Smooth muscle cell (in vitro differentiated cells): ENCODE measurements around the gene LUZP4. TPM values are rescaled to one million over a fixed set of nuclear protein-coding genes. Genes with fewer than 3 reads are reported as not detected.
"Not testable (repeated sequence)": the region's sequence is repeated elsewhere in the genome, so short reads cannot be mapped to it uniquely, and the experiment has no call there.

ENCODE experiments used
- DNase-seq: peaks from one replicate; lab custom pipeline; 2025; ENCODE audit not compliant: unreplicated experiment; lab: John Stamatoyannopoulos, UW
- H2AFZ ChIP-seq: fragments of 200-600 bp; sonication (generic); 2 replicates; pipeline ENCODE4 v1.6.0; 2016; ENCODE audit warnings: antibody characterized with exemption, low read depth, mild to moderate bottlenecking
- H3F3A ChIP-seq: fragments of 200-600 bp; sonication (generic); 2 replicates; pipeline ENCODE4 v1.6.0; 2017; ENCODE audit warnings: antibody characterized with exemption, low read depth
- H3K27ac ChIP-seq: fragments of 200-600 bp; sonication (generic); 2 replicates; pipeline ENCODE4 v1.5.1; 2016; ENCODE audit warnings: low read depth, mild to moderate bottlenecking
- H3K27me3 ChIP-seq: fragments of 200-600 bp; sonication (generic); 2 replicates; pipeline ENCODE4 v1.6.1; 2016; ENCODE audit warnings: low read depth, mild to moderate bottlenecking
- H3K36me3 ChIP-seq: fragments of 200-600 bp; sonication (generic); 2 replicates; pipeline ENCODE4 v1.5.1; 2016; ENCODE audit warnings: low read depth
- H3K4me1 ChIP-seq: fragments of 200-600 bp; sonication (generic); 2 replicates; pipeline ENCODE4 v1.5.1; 2016; ENCODE audit warnings: low read depth
- H3K4me2 ChIP-seq: fragments of 200-600 bp; sonication (generic); 2 replicates; pipeline ENCODE4 v1.6.0; 2016; ENCODE audit warnings: mild to moderate bottlenecking
- H3K4me3 ChIP-seq: fragments of 200-600 bp; sonication (generic); 2 replicates; pipeline ENCODE4 v1.5.1; 2016; ENCODE audit warnings: mild to moderate bottlenecking
- H3K79me2 ChIP-seq: fragments of 200-600 bp; sonication (generic); 2 replicates; pipeline ENCODE4 v1.6.0; 2016; ENCODE audit warnings: low read depth, mild to moderate bottlenecking
- H3K9ac ChIP-seq: fragments of 200-600 bp; sonication (generic); 2 replicates; pipeline ENCODE4 v1.6.0; 2016; ENCODE audit warnings: low read depth
- H3K9me3 ChIP-seq: fragments of 200-600 bp; sonication (generic); replicated peaks from 2 replicates; pipeline ENCODE4 v1.5.1; 2016; ENCODE audit warnings: low read depth
- H4K20me1 ChIP-seq: fragments of 200-600 bp; sonication (generic); 2 replicates; pipeline ENCODE4 v1.6.0; 2016; ENCODE audit warnings: low read depth
- WGBS: methylation state at CpG from one replicate; pipeline ENCODE4 v1.1.7; 2016; ENCODE audit warnings: low lambda C conversion rate; 5-methylcytosine and 5-hydroxymethylcytosine counted together
- polyA plus RNA-seq: library from polyadenylated mRNA; unstranded; fragments of >200 nt; fragmentation: Nextera tagmentation; extraction: Ambion mirVana; gene quantifications from 2 replicates; pipeline ENCODE4 v1.2.1, GENCODE V29; 2016
- total RNA-seq: library from RNA; depleted of rRNA; stranded (reverse); fragments of >200 nt; gene quantifications from 2 replicates; pipeline ENCODE4 v1.2.3, GENCODE V29; 2014
- TF ChIP-seq, protein P1 (sequence below): fragments of 200-600 bp; sonication (generic); IDR thresholded peaks from 2 replicates; pipeline ENCODE4 v1.5.1; 2017; ENCODE audit warnings: borderline replicate concordance, mild to moderate bottlenecking, antibody characterized with exemption; ENCODE audit not compliant: insufficient read depth, poor library complexity, severe bottlenecking

The LUZP4 gene
- total and polyA plus RNA-seq, 2 experiments from 2014 or later = not detected

GRCh38 chrX:115311601-115312001 is 22.1 kb downstream of the LUZP4 start:
- Histone ChIP-seq H3K36me3 (no peaks in the 10 kb centered on the region), H3K27ac (no peak overlapping the region), H3K79me2 (no peaks in the 10 kb centered on the region), H3K9me3 (no peaks in the 10 kb centered on the region), H3F3A (no peaks in the 10 kb centered on the region), H4K20me1 (no peaks in the 10 kb centered on the region), H3K27me3 (no peaks in the 10 kb centered on the region), H2AFZ (peak overlapping the region; percentile 68), H3K9ac (no peak overlapping the region), H3K4me2 (peak overlapping the region; percentile 79), H3K4me3 (peak overlapping the region; percentile 14), H3K4me1 (peaks cover 13% of the 10 kb centered on the region)
- TF ChIP-seq, protein P1, sequence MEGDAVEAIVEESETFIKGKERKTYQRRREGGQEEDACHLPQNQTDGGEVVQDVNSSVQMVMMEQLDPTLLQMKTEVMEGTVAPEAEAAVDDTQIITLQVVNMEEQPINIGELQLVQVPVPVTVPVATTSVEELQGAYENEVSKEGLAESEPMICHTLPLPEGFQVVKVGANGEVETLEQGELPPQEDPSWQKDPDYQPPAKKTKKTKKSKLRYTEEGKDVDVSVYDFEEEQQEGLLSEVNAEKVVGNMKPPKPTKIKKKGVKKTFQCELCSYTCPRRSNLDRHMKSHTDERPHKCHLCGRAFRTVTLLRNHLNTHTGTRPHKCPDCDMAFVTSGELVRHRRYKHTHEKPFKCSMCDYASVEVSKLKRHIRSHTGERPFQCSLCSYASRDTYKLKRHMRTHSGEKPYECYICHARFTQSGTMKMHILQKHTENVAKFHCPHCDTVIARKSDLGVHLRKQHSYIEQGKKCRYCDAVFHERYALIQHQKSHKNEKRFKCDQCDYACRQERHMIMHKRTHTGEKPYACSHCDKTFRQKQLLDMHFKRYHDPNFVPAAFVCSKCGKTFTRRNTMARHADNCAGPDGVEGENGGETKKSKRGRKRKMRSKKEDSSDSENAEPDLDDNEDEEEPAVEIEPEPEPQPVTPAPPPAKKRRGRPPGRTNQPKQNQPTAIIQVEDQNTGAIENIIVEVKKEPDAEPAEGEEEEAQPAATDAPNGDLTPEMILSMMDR = peak; percentile 17
- DNase-seq = peak; percentile 12
- WGBS = 10% methylated on average over 16 of the region's 19 CpGs

DNA sequence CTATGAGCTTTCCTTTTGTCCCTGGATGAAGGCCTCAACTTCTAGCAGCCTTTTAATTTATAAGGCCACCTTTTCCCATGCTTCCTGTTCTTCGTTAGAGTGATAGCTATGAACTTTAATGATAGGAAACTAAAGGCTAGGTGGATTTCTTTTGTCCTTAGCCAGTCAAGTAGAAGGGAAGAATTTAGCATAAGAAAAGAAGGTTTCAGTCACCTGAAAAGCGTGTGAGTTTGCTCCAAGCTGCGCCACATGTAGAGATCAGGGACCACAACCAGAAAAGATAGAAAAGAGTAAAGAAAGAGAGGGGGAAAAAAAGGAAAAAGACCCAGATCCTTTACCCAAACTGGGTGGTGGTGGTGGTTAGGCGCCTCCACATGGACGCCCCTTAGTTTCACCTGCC is 28.6 kb downstream of the LUZP4 start:
- Histone ChIP-seq H3F3A (no peaks in the 10 kb centered on the region), H3K79me2 (no peaks in the 10 kb centered on the region), H2AFZ (no peak overlapping the region), H3K27ac (no peak overlapping the region), H3K4me1 (no peaks in the 10 kb centered on the region), H3K4me2 (no peak overlapping the region), H3K36me3 (no peaks in the 10 kb centered on the region), H3K4me3 (no peak overlapping the region), H3K27me3 (no peaks in the 10 kb centered on the region), H4K20me1 (no peaks in the 10 kb centered on the region), H3K9me3 (no peaks in the 10 kb centered on the region), H3K9ac (no peak overlapping the region)
- WGBS = 83% methylated on average over 5 of the region's 5 CpGs
- TF ChIP-seq, protein P1 = no peak
- DNase-seq = no peak

DNA sequence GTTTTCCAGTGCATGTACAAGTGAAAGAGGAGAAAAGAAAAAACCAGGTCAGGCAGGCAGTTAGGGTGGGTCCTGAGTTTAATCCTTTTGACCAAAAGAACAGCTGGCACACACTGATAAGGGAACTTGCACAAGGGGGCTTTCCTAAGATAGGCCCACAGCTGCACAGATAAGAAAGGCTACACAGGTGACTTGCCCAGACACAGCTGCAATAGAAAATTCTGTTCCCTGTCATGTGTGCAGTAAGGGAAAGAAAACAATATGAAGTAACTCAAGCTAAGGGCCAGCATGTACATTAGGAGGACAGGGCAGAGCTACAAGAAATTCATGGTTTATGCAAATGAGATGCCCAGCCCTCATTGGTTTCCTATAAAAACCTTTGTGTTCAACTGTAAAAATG is 32.9 kb downstream of the LUZP4 start:
- H3K4me2 ChIP-seq = no peak overlapping the region
- H3K27ac ChIP-seq = no peak overlapping the region
- no peaks in the 10 kb centered on the region for H3F3A ChIP-seq
- no peaks in the 10 kb centered on the region for H3K36me3 ChIP-seq
- no peaks in the 10 kb centered on the region for H4K20me1 ChIP-seq
- H2AFZ ChIP-seq = no peak overlapping the region
- no peaks in the 10 kb centered on the region for H3K9me3 ChIP-seq
- H3K79me2 ChIP-seq = no peaks in the 10 kb centered on the region
- H3K4me3 ChIP-seq = no peak overlapping the region
- H3K4me1 ChIP-seq = no peaks in the 10 kb centered on the region
- no peak overlapping the region for H3K9ac ChIP-seq
- H3K27me3 ChIP-seq = no peaks in the 10 kb centered on the region
- TF ChIP-seq, protein P1 = no peak
- DNase-seq = no peak

DNA sequence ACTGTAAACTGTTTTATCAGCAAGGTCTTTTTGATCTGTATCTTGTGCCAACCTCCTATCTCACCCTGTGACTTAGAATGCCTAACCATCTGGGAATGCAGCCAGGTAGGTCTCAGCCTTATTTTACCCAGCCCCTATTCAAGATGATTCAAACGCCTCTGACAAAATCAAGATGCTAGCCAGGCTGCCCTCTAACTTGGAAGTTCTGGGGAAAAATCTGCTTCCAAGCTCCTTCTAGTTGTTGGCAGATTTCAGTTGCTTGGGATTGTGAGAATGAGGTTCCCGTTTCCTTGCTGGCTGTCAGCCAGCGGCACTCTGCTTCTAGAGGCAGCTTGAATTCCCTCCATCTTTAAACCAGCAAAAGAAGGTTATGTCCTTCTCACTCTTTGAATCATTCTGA is 34.7 kb downstream of the LUZP4 start:
- H3K4me2 ChIP-seq = no peak overlapping the region
- no peaks in the 10 kb centered on the region for H3F3A ChIP-seq
- no peaks in the 10 kb centered on the region for H3K36me3 ChIP-seq
- H2AFZ ChIP-seq = no peak overlapping the region
- H3K4me1 ChIP-seq = no peaks in the 10 kb centered on the region
- no peak overlapping the region for H3K4me3 ChIP-seq
- H3K27ac ChIP-seq = no peak overlapping the region
- H3K9ac ChIP-seq = no peak overlapping the region
- TF ChIP-seq, protein P1 = no peak
- no peak for DNase-seq
- H4K20me1 ChIP-seq = no peaks in the 10 kb centered on the region
- no peaks in the 10 kb centered on the region for H3K27me3 ChIP-seq
- no peaks in the 10 kb centered on the region for H3K79me2 ChIP-seq
- 79% methylated on average over 3 of the region's 3 CpGs for WGBS
- H3K9me3 ChIP-seq = no peaks in the 10 kb centered on the region

DNA sequence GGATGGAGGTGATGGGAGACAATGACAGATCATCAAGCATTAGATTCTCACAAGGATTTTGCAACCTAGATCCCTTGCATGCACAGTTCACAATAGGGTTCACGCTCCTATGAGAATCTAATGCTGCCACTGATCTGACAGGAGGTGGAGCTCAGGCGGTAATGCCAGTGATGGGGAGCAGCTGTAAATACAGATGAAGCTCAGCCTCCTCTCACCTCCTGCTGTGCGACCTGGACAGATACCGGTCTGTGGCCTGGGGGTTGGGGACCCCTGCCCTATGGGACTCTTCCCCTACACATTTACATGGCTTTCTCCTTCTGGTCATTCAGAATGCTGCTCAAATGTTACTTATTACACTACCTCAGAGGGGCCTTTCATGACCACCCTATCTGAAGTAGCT is 39.8 kb downstream of the LUZP4 start:
- WGBS = 83% methylated on average over 4 of the region's 4 CpGs
- not testable (repeated sequence) for H3K36me3 ChIP-seq, H3K27ac ChIP-seq, H3K4me1 ChIP-seq, H3K9me3 ChIP-seq, H2AFZ ChIP-seq, H3K4me2 ChIP-seq, H3F3A ChIP-seq, H3K4me3 ChIP-seq, DNase-seq, H3K27me3 ChIP-seq, H3K9ac ChIP-seq, H3K79me2 ChIP-seq, H4K20me1 ChIP-seq
